HG03039 (cell line): ENCODE results near the gene ADAMTSL4.

Source experiments
- ATAC-seq: cut with Tn5 transposase; IDR thresholded peaks from one replicate; pipeline ENCODE4 v1.9.1; 2021; ENCODE audit warnings: mild to moderate bottlenecking, moderate library complexity; ENCODE audit not compliant: unreplicated experiment

ADAMTSL4 gene

DNA sequence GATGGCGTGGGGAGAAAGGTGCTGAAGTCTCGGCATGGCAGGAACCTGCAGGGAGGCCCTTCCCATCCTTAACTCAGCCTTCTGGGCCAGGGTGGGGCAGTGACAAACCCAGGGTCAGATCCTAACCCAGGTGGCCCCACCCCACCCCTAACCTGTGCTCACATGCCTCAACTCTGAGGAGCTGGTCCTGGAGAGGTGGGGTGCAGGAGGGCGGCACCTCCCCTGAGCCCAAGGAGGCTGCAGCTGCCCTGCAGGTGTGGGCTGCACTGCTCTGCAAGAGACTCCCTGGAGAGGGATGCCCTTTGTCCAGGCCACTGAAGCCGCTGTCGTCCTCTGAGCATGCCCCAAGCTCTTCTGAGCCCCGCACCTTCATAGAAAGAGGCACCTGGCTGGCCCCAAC, 15.2 kb upstream of the ADAMTSL4 start:
- ATAC-seq, result no peak

DNA sequence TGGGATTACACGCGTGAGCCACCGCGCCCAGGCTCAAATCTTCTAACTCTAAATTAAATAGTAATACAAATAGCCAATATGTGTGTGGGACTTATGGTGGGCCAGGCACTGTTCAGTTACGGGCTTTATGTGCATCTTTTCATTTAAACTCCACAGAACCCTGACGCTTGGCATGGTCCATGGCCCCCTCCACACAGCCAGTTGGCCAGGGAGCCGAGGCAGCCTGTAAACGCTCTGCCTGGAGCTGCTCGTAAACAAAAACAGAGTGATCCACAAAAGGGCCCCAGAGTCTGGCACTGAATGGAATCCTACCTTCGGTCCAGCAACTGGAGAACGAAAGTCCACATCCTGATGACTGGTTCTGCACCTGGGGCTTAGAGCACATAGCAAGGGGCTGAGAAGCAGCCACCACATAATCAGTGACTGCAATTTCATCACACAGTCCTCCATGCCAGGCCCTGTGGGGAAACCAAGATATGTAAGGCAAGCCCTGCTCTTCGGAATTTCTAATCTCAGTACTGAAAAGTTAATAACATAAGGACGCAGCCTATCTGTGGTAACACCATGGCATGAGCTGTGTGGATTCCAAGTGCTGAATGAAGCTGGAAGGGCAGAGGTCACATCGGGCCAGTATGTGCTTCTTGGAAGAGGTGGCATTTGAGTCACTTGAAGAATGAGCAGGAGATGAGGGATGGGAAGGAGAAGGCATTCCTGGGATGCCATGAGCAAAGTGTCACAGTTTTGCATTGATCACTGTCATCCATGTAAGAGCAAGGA, 13.5 kb upstream of the ADAMTSL4 start:
- no peak for ATAC-seq

DNA sequence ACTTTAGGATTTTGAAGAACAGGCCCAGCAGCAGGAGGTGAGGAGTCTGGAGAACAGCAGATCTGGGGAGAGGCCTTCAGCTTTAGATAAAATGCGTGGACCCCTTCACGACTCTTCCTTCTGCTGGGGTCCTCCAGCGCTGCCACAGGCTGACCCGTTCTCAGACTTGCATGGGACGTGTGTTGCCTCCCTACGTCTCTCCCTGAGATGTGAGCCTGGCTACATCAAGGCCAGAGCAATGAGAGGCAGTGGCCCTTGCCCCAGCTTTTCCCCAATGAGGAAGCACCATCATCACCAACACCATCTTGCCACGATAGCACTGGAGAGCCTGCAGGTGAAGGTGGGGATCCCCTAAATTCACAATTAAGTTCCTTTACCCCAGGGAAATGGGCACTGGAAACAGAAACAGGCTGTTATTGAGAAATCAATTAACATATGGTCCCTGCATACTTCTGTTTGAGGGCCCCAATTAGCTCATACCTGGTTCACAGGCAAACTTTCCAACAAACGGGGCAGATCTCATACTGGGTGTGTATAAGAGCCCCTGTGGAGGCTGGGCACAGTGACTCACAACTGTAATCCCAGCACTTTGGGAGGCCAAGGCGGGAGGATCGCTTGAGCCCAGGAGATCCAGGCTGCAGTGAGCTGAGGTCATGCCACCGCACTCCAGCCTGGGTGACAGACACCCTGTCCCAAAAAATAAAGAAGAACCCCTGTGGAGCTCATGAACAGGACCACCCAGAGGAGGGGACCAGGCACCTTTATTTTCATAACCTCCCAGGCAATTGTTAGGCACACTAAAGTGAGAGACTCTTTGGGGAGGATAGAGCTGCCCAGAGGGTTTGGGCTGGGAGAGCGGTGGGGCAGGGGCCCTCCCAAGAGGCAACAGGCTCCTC, 12.1 kb upstream of the ADAMTSL4 start:
- ATAC-seq, result no peak

DNA sequence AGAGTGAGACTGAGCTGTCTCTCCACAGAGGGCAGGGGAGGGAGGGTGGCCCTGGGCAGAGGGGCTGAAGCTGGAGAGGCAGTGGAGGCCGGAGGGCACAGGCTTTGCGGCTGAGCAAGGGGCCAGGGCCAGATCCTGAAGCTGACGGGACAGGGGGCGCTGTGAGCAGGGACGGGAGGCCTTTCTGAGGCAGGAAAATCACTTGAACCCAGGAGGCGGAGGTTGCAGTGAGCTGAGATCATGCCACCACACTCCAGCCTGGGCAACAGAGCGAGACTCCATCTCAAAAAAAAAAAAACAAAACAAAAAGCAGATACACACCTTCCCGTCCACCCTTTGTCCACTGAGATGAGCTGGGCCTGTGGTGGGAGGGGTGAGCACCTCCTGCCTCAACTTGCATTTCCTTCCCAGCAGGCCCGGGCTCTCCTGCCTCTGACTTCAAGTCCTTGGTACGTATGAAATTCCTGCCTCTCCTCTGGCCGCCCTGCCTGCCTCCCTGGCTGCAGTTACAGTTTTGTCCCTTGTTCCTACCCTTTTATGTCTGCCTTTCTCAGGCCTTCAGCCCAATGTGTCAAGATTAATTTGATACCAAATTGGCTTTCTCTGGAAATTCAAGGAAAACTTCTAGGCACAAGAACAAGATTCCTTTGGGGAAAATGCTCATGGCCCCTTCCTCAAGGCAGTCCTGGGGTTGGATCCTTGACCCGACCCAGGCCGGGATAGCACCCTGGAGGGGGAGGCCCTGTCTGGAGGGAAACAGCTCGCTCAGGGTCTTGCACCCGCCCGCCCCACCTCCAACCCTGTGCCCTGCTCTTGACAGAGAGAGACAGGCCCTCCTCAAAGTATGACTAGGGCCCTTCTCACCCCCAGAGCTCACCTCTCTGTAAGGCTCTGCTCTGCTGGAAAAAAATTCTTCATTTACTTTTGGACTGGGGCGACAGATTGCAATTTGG, 11.2 kb upstream of the ADAMTSL4 start:
- ATAC-seq, result no peak

DNA sequence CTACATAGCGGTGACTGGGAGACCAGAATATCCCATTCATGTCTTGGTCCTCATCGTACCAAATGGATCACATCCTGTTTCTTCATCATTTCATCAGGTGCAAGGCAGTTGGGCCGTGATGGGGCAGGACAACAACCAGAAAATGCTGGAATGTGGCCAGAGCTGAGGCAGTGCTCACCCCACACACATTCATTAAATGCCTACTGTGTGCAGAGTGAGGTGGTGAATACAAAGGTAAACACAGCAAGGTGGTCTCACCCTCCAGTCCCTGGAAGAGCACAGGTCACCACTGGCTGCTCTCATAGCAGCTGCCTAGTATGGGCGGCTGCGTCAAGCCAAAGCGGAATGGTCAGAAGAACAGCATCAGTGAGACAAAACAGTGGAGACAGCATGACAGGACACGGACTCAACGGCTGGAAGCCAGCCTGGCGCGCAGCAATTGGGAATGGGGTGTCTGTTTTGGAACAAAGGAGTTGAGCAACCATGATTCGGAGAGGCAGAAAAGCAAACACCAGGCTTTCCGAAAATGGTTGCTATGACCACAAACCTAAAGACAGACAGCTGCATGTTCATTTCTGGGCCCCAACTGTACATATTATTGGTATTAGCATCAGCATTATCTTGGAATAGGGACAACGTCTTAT, 5.6 kb upstream of the ADAMTSL4 start:
- no peak for ATAC-seq

DNA sequence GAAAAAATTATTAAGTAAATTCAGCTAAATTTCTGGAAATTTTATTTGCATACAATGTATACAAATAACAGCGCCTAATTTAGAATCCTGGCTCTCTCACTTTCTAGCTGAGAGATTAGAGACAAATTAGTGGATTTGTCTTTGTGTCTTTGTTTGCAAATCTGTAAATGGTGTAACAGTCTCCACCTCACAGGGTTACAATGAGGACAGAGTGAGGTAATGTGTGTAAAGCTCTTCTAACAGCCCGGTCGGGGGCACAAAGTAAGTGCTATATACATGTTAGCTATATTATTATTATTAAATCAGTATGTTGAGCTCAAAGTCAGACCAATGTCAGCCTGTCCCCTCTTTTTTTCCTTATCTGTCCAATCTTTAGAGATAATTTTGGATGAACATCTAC, 5.0 kb upstream of the ADAMTSL4 start:
- no peak for ATAC-seq

DNA sequence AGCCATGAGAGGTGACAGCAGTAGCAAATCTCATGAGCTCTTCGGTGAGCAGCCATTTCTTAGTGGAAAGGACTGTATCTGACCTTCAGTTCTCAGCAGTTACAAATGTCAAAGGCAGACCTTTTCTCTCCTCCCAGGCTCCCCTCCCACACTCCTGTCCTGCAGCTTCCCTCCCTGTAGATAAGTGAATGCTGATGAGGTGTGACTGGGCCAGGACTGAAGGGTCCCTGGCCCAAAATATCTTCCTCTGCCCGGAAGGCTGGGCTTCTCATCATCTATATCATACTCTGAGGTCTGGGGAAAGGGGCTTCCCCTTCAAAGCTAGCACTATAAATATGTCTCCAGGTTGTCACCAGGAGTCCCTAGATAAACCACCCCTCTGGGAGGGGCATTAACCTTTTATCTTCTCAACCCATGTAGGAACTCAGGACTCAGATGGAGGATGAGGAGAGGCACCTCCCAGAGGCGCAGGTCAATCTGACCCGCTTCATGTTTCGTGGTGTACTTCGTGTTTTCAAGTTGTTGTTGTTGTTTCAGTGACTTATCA, 3.6 kb upstream of the ADAMTSL4 start:
- no peak for ATAC-seq

DNA sequence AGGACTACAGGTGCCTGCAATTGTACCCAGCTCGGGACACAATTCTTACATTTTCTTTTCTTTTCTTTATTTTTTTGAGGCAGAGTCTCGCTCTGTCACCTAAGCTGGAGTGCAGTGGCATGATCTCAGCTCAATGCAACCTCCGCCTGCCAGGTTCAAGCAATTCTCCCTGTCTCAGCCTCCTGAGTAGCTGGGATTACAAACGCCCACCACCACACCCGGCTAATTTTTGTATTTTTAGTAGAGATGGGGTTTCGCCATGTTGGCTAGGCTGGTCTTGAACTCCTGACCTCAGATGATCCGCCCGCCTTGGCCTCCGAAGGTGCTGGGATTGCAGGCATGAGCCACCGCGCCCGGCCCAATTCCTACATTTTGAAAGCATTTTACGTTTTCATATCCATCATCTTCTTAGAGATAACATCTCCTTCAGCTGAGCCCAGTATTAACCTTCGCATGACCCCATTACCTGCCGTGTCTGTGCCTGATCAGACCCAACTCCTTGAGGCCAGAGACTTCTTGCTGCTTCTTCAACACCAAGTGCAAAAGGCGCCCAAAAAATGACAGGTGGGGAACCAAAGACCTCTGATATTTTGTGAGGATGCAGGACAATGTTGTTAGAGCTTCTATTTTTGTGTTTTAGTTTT, 2.8 kb upstream of the ADAMTSL4 start:
- no peak for ATAC-seq

DNA sequence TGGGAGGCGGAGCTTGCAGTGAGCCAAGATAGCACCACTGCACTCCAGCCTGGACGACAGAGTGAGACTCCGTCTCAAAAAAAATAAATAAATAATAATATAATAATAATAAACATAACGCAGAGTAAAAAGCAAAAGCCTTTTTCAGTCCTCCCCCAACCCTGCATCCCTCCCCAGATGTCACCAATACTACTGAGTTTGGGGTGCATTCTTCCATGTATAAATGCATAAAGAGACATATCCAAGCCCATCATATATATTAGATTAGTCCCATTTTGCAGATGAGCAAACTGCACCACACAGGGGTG, 930 bp upstream of the ADAMTSL4 start:
- no peak for ATAC-seq

DNA sequence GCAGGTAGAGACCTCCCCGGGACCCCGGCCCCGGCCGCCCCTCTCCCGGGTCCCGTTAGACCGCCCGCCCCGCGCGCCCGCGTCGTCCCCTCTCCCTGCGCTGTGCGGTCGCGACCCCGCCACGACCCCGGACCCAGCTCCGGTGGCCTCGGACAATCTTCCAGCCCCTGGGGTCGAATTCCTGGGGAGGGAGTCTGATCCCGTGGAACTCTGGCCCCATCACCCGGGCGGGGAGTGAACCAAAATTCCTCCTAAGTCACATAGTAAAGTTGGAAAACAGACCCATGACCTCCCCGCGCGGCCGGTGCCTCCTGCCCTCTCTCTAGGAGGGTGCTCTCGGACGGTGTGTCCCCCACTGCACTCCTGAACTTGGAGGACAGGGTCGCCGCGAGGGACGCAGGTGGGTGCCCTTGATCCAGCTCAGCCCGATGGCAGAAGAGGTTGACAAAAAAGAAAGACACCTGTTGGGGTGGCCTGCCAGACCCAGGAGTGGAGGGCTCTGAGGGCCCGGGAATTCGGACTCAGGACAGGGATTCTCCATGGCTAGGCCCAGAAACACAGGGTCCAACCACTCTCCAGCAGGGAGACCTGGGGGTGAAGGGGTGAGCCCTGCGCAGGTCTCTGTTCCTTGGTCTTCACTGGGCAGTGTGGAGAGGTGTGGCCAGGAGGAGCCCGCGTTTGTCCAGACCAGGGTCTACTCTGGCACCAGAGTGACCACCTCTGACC, 451 bp downstream of the ADAMTSL4 start:
- no peak for ATAC-seq

DNA sequence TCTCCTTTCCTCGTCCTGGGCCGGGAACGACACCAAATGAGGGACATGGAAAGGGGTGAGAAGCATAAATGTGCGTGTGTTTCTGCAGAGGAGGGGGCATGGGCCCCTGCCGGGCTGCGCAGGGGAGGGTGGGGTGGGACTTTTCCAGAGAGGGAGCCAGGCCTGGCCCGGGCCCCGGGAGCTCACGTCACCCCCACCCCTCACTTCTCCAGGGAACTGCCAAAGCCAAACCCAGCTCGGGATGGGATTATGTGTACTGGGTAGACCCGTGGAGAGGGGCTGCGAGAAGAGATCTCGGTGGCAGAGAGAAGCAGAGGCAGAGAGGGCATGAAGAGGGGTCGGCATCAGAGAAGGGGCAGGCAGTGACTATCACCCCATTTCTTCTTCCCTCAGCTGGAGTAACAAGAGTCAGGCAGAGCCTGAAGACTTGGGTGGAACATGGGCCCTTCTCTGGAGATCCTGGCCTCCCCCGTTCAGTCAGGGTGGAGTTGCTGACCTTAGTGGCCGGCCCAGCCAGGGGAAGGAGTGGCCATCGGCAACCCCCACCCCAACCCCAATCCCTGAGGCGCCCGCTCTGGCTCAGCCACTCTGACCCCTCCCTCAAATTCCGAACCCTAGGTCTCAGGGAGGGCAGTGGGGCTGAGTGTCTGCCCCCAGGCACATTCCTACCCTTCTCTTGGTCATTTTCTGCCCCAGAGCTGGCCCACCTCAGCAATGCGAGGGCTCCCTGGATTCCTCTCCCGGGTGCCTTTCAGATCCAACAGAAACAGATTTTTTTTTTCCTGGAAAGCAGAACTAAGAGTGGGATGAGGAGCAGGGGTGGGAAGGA, 1.2 kb downstream of the ADAMTSL4 start:
- no peak for ATAC-seq

DNA sequence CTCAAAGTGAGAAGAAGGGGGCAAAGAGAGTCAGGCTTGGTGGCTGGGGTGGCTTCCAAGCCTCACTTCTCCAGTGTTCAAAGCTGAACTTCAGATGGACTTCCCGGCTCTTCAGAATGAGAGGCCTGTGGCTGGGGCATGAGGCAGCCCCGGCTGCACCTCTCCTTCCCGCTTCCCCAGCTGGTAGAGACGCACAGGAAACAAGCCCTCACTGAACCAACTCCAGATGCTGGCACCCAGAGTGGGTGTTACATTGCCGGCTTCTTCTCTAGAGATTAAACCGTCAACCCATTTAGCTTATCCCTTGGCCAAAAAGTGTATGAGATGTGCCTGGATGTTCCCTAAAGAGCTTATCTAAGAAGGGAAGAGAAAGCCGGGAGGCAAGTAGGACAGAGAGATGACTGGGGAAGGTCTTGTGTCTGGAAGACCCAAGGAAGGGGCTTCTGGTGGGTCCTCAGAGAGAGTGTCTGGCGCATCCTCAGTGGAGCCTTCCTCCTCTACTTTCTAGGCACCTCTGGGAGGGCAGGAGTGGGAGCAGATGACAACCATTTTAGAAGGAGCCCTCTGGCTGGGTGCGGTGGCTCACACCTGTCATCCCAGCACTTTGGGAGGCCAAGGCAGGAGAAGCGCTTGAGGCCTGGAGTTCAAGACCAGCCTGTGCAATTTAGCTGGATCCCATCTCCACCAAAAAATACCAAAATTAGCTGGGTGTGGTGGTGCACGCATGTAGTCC, 2.0 kb downstream of the ADAMTSL4 start:
- no peak for ATAC-seq

DNA sequence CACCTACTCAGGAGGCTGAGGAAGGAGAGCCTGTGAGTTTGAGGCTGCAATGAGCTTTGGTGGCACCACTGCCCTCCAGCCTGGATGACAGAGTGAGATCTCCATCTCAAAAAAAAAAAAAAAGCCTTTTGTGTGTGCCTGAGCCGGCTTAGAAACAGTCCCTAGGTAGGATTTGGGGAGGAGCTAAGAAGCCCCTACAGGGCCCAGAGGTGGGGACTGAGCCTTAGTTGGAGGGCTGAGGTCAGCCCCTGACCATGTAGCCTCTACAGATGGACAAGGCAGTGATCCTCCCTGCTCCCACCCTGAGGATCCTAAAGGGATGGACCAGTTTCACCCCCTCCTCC, 2.5 kb downstream of the ADAMTSL4 start:
- no peak for ATAC-seq

DNA sequence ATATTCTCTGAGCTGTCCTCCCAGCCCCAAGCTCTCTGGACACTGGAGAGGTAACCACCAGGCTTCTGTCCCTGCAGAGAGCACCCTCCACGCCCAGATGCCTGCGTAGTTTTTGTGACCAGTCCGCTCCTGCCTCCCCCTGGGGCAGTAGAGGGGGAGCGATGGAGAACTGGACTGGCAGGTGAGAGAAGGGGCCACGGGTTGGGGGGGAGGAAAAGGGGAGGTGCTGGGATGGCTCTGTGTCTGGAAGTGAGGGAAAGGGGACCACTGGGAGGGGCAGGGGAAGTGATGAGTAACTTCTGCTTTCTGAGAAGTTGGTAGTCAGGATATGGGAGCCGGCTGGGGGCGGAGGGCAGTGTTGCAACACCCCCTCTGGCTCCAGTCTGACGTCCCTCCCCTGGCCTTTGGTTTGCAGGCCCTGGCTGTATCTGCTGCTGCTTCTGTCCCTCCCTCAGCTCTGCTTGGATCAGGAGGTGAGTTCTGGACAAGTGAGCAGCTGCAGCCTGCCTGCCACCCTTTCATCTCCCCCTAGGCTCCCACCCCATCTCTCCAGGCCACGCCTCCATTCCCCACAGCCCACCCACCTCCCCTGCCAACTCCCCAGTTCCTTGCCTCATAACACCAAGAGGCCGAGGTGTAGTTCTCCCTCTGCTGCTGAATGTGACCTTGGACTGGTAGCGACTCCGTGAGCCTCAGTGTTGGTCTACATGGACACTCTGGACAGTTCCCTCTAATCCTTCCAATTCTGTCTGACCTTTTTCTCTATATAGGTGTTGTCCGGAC, 3.1 kb downstream of the ADAMTSL4 start:
- no peak for ATAC-seq

DNA sequence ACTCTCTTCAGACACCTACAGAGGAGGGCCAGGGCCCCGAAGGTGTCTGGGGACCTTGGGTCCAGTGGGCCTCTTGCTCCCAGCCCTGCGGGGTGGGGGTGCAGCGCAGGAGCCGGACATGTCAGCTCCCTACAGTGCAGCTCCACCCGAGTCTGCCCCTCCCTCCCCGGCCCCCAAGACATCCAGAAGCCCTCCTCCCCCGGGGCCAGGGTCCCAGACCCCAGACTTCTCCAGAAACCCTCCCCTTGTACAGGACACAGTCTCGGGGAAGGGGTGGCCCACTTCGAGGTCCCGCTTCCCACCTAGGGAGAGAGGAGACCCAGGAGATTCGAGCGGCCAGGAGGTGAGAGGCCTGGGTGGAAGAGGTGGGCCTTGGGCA, 3.7 kb downstream of the ADAMTSL4 start:
- ATAC-seq, result no peak

DNA sequence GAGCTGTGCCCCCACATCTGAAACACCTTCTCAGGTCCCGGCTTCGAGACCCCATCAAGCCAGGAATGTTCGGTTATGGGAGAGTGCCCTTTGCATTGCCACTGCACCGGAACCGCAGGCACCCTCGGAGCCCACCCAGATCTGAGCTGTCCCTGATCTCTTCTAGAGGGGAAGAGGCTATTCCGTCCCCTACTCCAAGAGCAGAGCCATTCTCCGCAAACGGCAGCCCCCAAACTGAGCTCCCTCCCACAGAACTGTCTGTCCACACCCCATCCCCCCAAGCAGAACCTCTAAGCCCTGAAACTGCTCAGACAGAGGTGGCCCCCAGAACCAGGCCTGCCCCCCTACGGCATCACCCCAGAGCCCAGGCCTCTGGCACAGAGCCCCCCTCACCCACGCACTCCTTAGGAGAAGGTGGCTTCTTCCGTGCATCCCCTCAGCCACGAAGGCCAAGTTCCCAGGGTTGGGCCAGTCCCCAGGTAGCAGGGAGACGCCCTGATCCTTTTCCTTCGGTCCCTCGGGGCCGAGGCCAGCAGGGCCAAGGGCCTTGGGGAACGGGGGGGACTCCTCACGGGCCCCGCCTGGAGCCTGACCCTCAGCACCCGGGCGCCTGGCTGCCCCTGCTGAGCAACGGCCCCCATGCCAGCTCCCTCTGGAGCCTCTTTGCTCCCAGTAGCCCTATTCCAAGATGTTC, 4.3 kb downstream of the ADAMTSL4 start:
- no peak for ATAC-seq

DNA sequence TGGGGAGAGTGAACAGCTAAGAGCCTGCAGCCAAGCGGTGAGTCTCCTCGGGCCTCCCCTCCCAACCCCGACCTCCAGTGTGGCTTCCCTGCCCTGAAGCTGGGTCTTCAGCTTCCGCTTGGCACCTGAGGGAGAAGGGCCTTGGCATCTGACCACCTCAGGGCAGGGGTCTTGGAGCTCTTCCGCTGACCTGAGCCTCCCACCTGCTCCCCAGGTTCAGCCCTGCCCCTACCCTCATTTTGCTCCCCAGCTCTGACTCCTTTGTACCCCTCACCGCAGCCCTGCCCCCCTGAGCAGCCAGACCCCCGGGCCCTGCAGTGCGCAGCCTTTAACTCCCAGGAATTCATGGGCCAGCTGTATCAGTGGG, 4.9 kb downstream of the ADAMTSL4 start:
- no peak for ATAC-seq
